Measurements from ENCODE around the gene ESRRA.
A peak's percentile ranks its signal among the peaks of the same experiment; 100 is the strongest.

Gene ESRRA

GRCh38 chr11:64333556-64333955, 28.2 kb downstream of the ESRRA start:
- no peak for DNase-seq

DNA sequence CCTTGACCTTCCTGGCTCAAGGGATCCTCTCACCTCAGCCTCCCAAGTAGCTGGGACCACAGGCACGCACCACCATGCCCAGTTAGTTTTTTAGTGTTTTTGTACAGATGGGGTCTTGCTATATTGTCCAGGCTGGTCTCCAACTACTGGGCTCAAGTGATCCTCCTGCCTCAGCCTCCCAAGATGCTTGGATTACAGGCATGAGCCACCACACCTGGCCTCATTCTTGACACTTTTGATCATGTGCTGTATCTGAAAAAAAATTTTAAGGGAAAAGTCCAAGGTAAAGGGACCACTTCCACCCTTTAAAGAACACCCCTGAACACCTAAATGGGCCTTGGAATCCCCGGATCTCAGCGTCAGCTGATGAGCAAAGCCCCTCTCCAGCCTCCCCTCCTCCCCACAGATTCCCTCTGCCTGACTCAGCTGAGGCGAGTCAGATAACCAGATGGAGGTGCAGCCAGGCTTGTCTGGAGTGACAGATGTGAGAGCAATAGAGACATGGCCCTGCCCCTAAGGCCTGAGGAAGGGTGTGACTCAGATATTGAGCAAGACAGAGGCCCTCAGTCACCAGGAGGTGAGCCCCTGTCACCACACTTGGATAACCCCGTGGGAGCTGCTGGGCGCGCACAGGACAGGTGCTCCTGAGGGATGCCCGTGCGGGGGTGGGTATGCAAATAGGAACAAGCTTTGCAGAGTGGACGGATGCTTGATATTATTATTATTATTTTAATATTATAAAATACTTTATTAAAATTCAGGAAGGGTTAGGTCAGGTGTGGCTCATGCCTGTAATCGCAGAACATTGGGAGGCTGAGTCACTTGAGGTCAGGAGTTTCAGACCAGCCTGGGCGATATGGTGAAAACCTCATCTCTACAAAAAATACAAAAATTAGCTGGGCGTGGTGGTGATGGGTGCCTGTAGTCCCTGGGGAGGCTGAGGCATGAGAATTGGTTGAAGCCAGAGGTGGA, 29.7 kb downstream of the ESRRA start:
- DNase-seq, result peak; percentile 81 to 88

GRCh38 chr11:64337538-64338249, 32.4 kb downstream of the ESRRA start:
- no peak for DNase-seq

DNA sequence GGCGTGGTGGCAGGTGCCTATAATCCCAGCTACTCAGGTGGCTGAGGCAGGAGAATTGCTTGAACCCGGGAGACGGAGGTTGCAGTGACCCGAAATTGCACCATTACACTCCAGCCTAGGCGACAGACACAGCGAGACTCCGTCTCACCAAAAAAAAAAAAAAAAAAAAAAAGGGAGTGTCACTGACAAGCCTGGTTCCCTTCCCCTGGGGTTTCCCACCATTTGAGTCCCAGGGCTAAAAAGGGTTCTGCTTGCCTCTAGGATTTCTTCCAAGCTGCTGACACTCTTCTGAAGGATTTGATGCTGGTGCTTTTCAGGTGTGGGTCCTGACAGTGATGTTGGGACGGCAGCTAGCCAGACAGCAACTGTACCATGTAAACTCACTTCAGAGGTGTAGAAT, 33.4 kb downstream of the ESRRA start:
- no peak for DNase-seq

GRCh38 chr11:64339286-64339685, 34.0 kb downstream of the ESRRA start:
- no peak for DNase-seq

- peak; percentile 63 to 73 for DNase-seq
Measured at GRCh38 chr11:64339754-64340408, 34.6 kb downstream of the ESRRA start, which contains the start of gene CCDC88B. TSS of gene CCDC88B (plus strand) at chr11:64340204. CDS start at chr11:64340267, 63 bp downstream.

GRCh38 chr11:64340671-64341335, 35.5 kb downstream of the ESRRA start:
- DNase-seq, result no peak

DNA sequence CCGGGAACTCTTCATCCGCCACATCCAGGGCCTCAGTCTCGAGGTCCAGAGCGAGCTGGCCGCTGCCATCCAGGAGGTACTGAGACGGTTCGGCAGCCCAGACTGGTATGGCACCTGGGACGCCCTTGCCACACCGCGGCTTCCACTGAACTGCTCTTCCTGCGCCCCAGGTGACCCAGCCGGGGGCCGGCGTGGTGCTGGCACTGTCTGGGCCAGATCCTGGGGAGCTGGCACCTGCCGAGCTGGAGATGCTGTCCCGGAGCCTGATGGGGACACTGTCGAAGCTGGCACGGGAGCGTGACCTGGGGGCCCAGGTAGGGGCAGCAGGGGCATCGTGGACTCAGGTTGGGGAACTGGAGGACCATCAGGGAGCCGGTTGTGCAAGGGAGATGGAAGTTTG, 36.1 kb downstream of the ESRRA start:
- no peak for DNase-seq

DNA sequence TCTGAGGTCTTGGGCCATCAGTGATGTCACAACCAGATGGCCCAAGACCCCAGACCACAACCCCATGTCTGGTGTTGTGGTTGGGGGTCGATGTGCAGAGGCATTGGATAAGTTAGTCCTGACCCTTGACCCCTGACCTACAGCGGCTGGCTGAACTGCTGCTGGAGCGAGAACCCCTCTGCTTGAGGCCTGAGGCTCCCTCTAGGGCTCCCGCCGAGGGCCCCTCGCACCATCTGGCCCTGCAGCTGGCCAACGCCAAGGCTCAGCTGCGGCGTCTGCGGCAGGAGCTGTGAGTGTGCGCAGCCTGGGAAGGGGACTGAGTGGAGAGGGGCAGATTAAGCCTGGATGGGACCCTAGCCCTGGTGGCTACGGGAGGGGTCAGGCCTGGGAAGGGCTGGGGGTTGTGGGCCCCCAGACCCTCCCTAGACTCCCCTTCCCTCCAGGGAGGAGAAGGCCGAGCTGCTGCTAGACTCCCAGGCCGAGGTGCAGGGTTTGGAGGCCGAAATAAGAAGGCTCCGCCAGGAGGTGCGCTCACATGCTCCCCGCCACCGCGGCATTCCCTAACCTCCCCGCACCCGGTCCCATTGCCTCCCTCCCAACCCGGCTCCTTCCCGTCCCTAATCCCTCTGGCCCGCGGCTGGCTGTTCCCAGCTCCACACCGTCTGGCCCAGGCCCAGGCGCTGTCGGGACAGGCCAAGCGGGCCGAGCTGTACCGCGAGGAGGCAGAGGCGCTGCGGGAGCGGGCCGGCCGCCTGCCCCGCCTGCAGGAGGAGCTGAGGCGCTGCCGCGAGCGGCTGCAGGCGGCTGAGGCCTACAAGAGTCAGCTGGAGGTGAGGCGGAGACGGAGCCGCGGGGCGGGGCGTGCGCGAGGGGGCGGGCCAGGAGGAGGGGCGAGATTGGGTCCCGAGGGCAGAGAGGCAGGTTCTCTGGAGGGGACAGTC, 36.8 kb downstream of the ESRRA start:
- DNase-seq, result peak; percentile 58 to 79

DNA sequence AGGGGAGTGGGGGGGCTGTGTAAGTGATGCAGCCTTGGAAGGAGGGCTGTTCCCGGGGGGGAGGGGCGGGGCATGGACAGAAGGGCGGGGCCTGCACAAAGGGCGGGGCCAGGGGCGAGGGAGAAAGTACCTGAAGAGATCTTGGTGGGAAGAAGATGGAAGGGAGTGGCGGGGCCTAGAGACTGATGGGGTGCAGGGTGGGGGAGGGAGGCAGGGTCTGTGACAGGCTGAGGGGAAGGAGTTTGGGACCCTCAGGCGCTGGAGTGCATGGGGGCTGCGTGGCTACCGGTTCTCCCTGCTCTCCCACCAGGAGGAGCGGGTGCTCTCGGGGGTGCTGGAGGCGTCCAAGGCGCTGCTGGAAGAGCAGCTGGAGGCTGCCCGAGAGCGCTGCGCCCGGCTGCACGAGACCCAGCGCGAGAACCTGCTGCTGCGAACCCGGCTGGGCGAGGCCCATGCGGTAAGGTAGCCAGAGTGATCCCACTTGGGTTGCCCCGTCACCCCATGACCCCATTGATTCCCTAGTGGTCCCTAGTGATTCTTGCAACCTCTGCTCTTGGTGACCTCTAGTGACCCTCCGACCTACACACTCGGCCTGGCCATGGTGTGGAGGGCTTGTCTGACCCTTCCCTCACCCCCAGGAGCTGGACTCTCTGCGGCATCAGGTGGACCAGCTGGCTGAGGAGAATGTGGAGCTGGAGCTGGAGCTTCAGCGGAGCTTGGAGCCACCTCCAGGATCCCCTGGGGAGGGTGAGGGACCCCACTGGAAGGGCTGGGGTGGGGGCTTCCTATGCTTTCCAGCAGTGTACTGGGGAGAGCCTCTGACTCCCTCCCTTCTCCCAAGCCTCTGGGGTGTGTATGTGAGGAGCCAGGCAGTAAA, 37.8 kb downstream of the ESRRA start:
- DNase-seq, result no peak

- DNase-seq, result peak in 1 of 2 experiments; percentile 7
Measured at GRCh38 chr11:64343767-64344559, 38.6 kb downstream of the ESRRA start.

GRCh38 chr11:64344787-64345186, 39.5 kb downstream of the ESRRA start:
- DNase-seq, result no peak

DNA sequence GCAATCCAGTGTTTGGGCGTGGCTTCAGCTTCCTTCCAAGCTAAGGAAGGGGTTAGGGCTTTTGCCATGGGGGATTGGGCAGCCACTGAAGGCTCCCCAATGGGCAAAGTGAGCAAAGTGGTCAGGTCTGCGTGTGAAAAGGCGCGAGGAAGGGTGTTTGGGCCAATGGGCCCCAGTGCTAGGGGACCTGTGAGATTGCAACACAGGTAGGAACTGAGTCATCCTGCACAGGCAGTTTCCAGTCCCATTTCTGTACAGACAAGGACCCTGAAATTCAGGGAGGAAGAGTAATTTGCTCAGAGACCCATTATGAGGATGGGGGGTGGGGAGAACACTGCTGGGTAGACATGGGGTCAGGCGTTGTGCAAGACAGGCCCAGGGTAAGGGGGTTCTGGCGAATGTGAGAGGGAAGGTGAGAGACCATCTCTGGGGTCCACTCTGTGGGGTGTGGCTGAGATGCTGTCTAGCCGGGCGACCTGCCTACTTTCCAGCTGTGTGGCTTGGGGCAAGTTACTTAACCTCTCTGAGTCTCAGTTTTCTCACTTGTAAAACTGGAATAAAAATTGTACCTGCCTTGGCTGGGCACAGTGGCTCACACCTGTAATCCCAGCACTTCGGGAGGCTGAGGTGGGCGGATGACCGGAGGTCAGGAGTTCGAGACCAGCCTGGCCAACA, 42.0 kb downstream of the ESRRA start:
- peak in 1 of 2 experiments; percentile 18 for DNase-seq

DNA sequence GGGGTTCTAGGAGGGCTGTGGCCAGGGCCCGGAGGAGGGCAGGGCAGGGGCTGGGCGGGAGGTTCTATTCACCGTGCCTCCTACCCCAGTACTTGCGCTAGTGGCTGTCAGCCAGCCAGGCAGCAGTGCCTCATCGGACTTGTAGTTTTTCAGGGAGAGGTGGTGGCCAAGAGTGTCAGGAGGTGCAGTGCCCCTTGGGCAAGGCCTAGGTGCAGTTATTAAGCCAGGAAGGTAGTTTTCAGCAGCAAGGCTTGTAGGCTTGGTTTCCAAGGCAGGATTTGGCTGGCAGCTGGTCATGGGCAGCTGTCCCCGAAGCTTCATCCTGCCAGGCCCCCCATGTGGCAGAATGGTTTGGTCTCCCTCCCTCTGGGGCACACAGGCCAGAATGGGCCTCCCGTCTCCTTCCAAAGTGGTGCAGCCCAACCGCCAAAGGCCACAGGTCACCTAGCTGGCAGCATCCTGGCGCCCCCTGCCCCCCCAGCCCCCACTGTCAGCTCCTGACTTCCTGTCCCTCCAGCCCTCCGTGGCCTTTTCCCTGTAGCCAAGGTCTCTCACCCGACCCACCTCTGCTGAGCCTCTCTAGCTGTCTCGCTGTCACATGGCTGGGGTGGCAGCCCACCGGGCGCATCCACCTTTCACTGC, 43.2 kb downstream of the ESRRA start:
- no peak for DNase-seq

DNA sequence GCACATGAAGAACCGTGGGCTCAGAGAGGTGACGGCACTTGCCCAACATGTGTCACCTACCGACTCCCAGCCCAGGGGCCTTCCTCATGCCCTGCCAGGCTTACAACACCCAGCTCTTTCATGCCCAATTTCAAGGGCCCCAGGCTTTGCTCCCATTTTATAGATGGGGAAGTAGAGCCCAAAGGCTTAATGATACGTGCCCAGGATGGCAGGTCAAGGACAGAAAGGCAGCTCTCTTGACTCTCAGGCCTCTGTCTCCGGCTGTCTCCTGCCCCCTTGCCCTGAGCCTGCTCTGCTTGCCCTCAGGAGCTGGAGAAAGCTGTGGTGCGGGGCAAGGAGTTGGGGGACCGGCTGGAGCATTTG, 43.7 kb downstream of the ESRRA start:
- DNase-seq, result no peak

GRCh38 chr11:64349404-64349803, 44.1 kb downstream of the ESRRA start:
- no peak for DNase-seq

GRCh38 chr11:64351136-64351631, 45.9 kb downstream of the ESRRA start:
- no peak for DNase-seq

Data from AML-193 (cell line).